HL-60 (cell line): ENCODE measurements around the gene CERS6.

ENCODE experiments used
- CTCF ChIP-seq: IDR thresholded peaks from one replicate; pipeline ENCODE4 v1.5.1; 2011; ENCODE audit warnings: low read length, control low read depth, inconsistent platforms; ENCODE audit not compliant: insufficient read depth
- TF ChIP-seq, protein P1 (sequence below): IDR thresholded peaks from 2 replicates; pipeline ENCODE4 v1.6.1; 2012; ENCODE audit warnings: low read depth; ENCODE audit not compliant: insufficient replicate concordance

GRCh38 chr2:168592181-168592831 lies 136.2 kb downstream of the CERS6 start:
- TF ChIP-seq CTCF = no peak
- TF ChIP-seq, protein P1, sequence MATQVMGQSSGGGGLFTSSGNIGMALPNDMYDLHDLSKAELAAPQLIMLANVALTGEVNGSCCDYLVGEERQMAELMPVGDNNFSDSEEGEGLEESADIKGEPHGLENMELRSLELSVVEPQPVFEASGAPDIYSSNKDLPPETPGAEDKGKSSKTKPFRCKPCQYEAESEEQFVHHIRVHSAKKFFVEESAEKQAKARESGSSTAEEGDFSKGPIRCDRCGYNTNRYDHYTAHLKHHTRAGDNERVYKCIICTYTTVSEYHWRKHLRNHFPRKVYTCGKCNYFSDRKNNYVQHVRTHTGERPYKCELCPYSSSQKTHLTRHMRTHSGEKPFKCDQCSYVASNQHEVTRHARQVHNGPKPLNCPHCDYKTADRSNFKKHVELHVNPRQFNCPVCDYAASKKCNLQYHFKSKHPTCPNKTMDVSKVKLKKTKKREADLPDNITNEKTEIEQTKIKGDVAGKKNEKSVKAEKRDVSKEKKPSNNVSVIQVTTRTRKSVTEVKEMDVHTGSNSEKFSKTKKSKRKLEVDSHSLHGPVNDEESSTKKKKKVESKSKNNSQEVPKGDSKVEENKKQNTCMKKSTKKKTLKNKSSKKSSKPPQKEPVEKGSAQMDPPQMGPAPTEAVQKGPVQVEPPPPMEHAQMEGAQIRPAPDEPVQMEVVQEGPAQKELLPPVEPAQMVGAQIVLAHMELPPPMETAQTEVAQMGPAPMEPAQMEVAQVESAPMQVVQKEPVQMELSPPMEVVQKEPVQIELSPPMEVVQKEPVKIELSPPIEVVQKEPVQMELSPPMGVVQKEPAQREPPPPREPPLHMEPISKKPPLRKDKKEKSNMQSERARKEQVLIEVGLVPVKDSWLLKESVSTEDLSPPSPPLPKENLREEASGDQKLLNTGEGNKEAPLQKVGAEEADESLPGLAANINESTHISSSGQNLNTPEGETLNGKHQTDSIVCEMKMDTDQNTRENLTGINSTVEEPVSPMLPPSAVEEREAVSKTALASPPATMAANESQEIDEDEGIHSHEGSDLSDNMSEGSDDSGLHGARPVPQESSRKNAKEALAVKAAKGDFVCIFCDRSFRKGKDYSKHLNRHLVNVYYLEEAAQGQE = no peak
